ENCODE measurements around the gene IRF2BPL.

Gene IRF2BPL

GRCh38 chr14:77014004-77014604 lies 14.4 kb downstream of the IRF2BPL start:
- DNase-seq (ENCODE audit: low read depth in 2 of 2, low spot score in 1 of 2): no peak

GRCh38 chr14:77012193-77012765 lies 16.2 kb downstream of the IRF2BPL start:
- no peak for DNase-seq (ENCODE audit: low read depth in 2 of 2, low spot score in 1 of 2)

DNA sequence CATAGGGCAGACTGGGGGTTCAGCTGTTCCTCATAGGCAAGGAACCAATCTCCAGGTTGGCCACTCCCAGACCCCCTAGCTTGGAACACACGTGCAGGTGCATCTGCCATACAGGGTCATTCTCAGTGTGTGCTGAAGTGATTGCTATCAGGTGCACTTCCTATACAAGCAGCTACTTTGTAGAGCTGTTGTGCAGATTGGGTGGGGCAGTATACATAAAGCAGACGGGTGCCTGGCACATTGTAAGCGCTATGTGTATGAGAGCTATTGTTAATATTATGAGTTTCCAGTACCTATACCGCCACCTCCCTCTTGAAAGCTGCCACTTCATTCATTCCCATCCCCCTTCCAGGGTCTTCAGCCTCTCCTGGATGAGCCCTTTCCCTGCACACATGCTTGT lies 17.3 kb downstream of the IRF2BPL start:
- DNase-seq (ENCODE audit: low read depth in 2 of 2, low spot score in 1 of 2): no peak

DNA sequence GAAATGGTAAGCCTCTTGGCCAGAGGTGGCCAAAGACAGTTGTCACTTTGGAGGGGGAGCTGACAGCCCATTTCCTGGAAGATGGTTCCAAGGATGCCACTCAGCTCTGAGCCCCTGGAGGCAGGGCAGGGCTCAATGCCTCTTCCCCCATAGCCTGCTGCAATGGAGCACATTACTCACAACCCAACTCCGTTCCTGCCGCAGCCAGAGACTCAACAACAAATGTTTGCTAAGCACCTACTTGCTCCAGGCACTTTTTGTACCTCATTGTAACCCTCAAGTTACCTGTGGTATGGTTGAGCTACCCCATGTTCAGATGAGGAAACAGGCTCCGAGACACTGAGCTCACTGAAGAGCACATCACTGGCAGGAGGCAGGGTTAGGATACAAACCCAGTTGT lies 19.5 kb downstream of the IRF2BPL start:
- DNase-seq (ENCODE audit: low read depth in 2 of 2, low spot score in 1 of 2): no peak

GRCh38 chr14:77008541-77008940 lies 20.0 kb downstream of the IRF2BPL start:
- DNase-seq (ENCODE audit: low read depth in 2 of 2, low spot score in 1 of 2): no peak

- no peak for DNase-seq (ENCODE audit: low read depth in 2 of 2, low spot score in 1 of 2)
Measured at GRCh38 chr14:77007975-77008421, 20.5 kb downstream of the IRF2BPL start.

DNA sequence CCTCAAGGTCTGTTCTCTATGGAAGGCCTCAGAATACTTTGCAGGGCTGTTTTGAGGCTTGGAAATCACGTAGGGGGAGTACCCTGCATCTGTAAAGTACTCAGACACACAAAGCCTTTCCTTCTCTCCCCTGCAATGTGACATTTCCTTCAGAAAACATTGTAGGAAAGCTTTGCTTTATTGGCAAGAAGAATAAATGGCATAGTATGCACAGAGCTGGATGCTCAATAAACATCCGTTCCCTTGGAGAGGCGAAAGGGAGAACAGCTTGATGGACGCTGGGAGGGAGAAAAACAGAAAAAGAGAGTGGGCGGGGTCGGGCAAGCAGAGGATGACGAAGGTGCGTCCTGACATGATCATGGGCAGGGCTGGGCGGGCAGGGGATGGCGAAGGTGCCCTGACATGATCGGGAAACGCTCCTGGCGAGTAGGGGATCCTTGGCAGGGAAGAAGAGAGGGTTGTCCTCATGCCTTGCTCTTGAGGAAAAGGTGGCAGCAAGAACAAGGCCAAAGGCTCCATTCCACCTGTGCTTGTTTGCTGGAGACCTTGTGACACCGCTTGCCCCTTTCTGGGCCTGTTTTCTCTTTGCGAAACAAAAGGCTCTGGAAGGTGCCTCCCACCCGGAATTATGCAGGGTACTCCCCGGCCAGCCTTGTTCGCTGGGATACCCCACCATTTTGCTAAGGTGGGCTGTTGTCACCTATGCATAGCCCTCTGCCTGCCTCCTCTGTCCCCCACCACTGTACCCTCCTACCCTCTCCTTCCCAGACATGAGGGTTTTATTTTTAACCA lies 21.1 kb downstream of the IRF2BPL start:
- no peak for DNase-seq (ENCODE audit: low read depth in 2 of 2, low spot score in 1 of 2)

DNA sequence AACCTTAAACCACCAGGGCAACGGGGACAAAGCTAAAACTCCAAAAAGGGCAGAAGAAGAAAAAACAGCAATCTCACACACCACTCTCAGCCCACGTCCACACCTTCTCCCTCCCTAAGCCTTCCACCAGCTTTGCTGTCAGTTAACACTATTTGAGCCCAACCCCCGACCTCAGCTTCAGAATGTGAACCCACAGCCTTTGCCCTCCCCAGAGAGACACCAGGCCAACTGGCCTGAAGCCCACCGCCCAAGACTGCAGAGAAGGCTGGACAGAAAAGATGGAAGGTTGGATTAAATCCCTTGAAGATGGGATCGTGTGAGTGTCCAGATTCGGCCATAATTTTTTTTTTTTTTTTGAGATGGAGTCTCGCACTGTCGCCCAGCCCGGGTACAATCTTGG lies 22.4 kb downstream of the IRF2BPL start:
- no peak for DNase-seq (ENCODE audit: low read depth in 2 of 2, low spot score in 1 of 2)

- DNase-seq (ENCODE audit: low read depth in 2 of 2, low spot score in 1 of 2): no peak
Measured at GRCh38 chr14:77005559-77005958, 22.9 kb downstream of the IRF2BPL start.

- DNase-seq (ENCODE audit: low read depth in 2 of 2, low spot score in 1 of 2): no peak
Measured at GRCh38 chr14:77004711-77005460, 23.6 kb downstream of the IRF2BPL start.

GRCh38 chr14:77003960-77004710 lies 24.4 kb downstream of the IRF2BPL start:
- DNase-seq (ENCODE audit: low read depth in 2 of 2, low spot score in 1 of 2): no peak

DNA sequence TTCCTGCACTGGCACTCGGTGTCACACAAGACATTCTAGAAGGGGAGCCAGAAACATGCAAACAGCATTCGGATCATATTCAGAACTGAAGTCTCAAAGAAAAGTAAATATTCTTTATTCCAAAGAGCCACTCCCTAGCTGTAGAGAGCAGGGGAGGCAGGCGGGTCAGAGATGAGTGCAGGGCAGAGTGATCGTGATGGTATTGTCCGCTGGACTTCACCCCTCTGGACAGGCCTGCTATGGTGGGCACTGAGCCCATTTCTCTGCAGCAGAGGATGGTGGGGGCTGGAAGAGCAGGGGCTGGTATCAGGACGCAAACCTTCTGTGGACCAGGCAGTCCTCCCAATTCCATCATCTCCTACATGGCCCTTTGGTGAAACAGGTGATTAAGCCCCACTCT lies 25.6 kb downstream of the IRF2BPL start:
- no peak for DNase-seq (ENCODE audit: low read depth in 2 of 2, low spot score in 1 of 2)

GRCh38 chr14:77002335-77002734 lies 26.2 kb downstream of the IRF2BPL start:
- DNase-seq (ENCODE audit: low read depth in 2 of 2, low spot score in 1 of 2): no peak

GRCh38 chr14:77000340-77001270 lies 27.9 kb downstream of the IRF2BPL start:
- DNase-seq (ENCODE audit: low read depth in 2 of 2, low spot score in 1 of 2): no peak

DNA sequence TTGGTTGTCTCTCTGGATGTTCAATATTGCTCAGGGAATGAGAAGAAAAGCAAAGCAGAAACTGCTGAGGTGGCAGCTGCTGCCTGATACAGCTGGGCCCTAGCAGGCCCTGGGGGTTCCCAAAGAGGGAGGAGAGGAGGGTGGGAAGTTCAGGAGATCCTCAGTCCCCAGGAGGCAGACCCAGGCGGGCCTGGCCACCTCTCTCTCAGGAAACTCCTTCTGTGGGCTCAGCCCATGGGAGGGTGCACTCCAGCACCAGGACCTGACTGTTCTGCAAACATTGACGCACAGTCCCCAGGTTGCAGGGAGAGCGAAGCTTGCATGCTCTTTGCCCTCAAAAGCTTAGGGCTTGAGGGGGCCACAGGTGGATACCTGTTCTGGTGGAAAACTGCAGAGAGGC lies 29.6 kb downstream of the IRF2BPL start:
- no peak for DNase-seq (ENCODE audit: low read depth in 2 of 2, low spot score in 1 of 2)

GRCh38 chr14:76997257-76997970 lies 31.1 kb downstream of the IRF2BPL start:
- no peak for DNase-seq (ENCODE audit: low read depth in 2 of 2, low spot score in 1 of 2)

GRCh38 chr14:76996563-76997146 lies 31.9 kb downstream of the IRF2BPL start:
- DNase-seq (ENCODE audit: low read depth in 2 of 2, low spot score in 1 of 2): no peak

DNA sequence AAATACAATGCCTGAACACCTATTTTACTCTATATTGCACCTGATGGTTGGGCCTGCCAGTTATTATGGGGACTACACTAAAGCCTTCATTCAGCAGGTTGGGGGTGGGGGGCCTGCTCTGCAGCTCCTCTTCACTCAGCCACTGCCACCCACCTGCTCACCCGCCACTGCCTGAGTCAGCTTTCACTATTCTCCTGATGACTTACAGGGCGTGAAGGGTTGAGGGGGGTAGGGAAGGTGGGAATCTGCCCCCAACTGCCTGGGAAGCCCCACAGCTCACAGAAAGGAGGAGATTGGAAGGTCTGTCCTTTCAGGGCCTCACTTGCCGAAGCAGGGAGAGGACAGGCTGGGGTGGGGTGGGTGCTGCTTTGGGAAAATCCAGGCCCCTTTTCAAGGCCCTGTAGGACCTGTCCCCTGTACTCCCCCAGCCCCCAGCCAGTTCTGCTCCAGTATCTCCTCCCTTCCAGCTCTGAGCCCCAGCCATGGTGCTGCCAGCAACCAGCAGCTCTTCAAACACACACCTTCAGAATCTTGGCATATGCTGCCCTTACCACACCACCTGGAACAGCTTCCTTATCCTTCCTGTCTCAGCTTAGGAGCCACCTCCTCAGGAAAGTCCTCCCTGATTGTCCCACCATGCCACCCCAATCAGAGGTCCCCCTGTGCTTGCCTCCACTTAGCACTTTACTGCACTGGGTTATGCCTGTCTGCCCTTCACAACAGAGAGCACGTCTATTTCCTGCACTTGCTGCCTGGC lies 33.1 kb downstream of the IRF2BPL start:
- no peak for DNase-seq (ENCODE audit: low read depth in 2 of 2, low spot score in 1 of 2)

Measured in stimulated activated CD8-positive, alpha-beta memory T cell treated with anti-CD3 and anti-CD28 coated beads, Interleukin-4, amount 100 ng/mL, for 1 hour (primary cell).